Fibroblast of villous mesenchyme (primary cell): ENCODE results near the gene SYTL5. TPM values are rescaled to one million over a fixed set of nuclear protein-coding genes. Genes with fewer than 3 reads are reported as not detected.

Experiments used
- DNase-seq: peaks from one replicate; pipeline ENCODE4 v3.0.0-alpha.2; 2010; ENCODE audit warnings: low read depth
- H3K4me3 ChIP-seq: 2 replicates; pipeline ENCODE4 v1.5.1; 2011; ENCODE audit warnings: low read depth, mild to moderate bottlenecking, low read length
- total RNA-seq: library from RNA; depleted of rRNA; stranded (reverse); fragments of >200 nt; gene quantifications from 2 replicates; pipeline ENCODE4 v1.2.3, GENCODE V29; 2012
- TF ChIP-seq, protein P1 (sequence below): IDR thresholded peaks from 2 replicates; pipeline ENCODE4 v1.5.1; 2012; ENCODE audit warnings: low read depth, mild to moderate bottlenecking, low read length; ENCODE audit not compliant: insufficient read depth

SYTL5 gene
- total RNA-seq, 1 donor, result 10.4 TPM

DNA sequence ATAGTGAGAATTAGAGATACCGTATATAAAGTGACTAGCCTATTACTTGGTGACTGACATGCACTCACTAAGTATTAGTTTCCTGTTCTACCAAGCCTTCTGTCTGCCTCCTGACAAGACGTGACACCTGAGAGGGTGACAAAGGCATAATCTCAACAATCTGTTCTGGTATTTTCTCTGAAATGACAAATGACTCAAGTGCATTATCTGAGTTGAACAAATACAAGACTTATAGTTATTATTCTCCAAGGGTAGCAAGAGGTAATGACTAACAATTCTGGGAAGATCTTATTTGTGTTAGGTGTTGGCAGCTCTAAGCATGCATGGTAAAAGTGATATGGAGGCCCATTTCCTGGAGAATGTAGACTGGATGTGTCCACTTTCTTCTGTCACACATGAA, 60.6 kb downstream of the SYTL5 start:
- H3K4me3 ChIP-seq, result no peak overlapping the region
- no peak for DNase-seq
- TF ChIP-seq, protein P1, sequence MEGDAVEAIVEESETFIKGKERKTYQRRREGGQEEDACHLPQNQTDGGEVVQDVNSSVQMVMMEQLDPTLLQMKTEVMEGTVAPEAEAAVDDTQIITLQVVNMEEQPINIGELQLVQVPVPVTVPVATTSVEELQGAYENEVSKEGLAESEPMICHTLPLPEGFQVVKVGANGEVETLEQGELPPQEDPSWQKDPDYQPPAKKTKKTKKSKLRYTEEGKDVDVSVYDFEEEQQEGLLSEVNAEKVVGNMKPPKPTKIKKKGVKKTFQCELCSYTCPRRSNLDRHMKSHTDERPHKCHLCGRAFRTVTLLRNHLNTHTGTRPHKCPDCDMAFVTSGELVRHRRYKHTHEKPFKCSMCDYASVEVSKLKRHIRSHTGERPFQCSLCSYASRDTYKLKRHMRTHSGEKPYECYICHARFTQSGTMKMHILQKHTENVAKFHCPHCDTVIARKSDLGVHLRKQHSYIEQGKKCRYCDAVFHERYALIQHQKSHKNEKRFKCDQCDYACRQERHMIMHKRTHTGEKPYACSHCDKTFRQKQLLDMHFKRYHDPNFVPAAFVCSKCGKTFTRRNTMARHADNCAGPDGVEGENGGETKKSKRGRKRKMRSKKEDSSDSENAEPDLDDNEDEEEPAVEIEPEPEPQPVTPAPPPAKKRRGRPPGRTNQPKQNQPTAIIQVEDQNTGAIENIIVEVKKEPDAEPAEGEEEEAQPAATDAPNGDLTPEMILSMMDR, result no peak

DNA sequence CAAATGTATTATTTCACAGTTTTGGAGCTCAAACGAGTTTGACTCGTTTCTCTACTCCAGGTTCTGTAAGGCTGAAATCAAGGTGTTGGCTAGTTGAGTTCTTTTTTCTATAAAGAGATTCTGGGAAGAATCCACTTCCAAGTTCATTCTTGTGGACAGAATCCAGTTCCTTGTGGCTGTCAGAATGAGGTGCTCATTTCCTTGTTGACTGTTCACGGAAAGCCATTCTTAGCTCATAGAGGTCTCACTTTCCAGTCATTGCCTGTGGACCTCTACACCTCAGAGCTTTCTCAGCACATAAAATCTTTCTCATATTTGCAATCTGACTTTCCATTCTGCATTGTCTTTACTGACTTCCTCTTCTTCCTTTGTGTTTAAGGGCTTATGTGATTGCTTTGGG, 62.9 kb downstream of the SYTL5 start:
- no peak for DNase-seq

DNA sequence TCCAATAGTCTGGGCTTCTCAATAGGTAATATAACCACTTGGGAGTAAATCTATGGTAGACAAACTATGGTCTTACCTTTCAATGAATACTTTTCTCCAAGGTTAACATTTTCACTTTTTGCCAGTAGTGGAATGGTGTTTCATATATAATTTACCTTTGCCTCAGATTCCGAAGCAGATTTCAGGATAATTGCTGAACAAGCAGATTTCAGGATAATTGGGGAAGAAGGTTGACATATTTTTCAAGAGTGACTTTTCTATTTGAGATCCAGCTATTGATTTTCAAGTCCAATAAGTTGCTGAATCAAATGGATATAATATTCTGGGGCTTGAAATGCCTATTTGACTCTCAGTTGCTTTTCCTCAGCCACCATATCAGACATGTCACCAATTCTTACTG, 63.6 kb downstream of the SYTL5 start:
- no peak for DNase-seq
- TF ChIP-seq, protein P1, result no peak
- no peak overlapping the region for H3K4me3 ChIP-seq

More for the DNA sequence above, 62.9 kb downstream of the SYTL5 start:
- H3K4me3 ChIP-seq, result no peak overlapping the region
- TF ChIP-seq, protein P1, result no peak

DNA sequence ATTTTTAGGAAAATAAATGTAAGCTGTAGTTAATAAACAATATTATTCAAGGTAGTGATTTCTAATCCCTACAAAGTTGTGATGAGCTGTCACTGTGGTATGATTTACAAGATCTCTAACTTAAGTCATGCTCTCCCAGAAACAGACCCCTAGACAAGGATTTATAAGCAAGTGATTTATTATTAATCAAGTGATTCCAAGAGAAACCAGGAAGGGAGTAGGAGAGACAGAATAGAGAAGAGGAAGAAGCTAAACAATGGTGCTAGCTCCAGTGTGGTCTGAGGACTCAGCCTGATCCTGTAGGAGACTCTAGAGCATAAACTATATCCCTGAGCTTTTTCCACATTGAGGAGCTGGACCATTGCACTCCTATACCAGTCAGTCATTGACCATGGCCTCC, 73.1 kb downstream of the SYTL5 start:
- TF ChIP-seq, protein P1, result no peak
- no peak overlapping the region for H3K4me3 ChIP-seq
- DNase-seq, result no peak

DNA sequence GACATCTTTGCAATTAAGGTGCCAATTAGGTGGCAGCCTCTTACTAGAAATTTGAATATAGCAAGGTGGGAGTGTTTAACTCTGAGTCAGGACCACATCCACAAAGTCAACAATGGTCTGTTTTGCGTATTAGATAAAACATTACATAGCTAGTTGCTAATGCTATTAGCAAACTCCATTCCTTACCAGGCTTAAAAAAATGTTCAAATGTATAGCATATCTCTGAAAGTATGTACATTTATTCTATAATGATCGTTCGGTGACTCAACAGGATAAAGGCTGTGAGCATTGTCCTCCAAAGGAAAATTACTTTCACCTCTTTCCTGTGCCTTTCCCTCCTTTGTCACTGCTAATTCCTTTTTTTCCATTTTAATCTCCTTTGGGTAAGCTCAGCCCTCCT, 74.5 kb downstream of the SYTL5 start:
- no peak for DNase-seq
- TF ChIP-seq, protein P1, result no peak

DNA sequence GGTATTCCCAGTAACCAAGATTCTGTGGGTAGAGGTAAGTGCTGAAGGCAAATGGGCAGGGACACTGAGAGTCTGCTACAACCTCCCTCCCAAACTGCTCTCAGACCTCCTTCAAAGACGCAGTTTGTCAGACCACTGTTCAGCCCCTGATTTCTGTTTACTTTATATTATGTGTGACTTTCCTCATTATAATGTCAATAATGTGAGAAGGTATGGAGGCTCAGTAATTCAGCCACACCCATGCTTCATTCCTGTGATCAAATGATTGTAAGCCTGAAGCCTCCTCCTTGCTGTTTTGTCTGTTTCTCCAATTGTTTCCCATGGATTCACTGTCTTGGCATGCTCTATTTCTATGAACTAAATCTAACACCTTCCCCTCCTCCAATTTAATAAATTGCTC, 75.6 kb downstream of the SYTL5 start:
- DNase-seq, result no peak
- H3K4me3 ChIP-seq, result no peak overlapping the region
- TF ChIP-seq, protein P1, result no peak

More for the DNA sequence above, 74.5 kb downstream of the SYTL5 start:
- H3K4me3 ChIP-seq, result no peak overlapping the region

DNA sequence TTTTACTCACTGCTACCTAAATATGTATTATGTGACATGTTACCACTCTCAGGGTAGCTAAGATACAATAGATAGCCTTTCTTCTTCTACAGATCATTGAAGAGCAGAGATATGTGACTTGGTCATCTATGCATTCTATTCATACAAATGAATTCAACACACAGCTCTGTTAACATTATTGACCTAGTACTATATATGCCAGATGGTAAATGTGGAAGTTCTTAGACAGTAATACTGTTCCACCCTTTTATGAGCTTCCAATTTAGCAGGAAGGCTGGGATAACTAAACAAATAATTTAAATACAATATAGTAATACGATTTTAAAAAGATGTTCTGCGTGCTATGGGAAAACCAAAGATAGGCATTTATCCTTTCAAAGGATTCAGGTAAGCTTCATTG, 76.0 kb downstream of the SYTL5 start:
- TF ChIP-seq, protein P1, result no peak
- H3K4me3 ChIP-seq, result no peak overlapping the region
- DNase-seq, result no peak
